Stimulated activated CD8-positive, alpha-beta memory T cell treated with anti-CD3 and anti-CD28 coated beads, Interleukin-12 subunit alpha, Interleukin-12 subunit beta, amount 100 ng/mL, for 1 hour (primary cell): ENCODE results near the gene TNPO2.
"Not testable (repeated sequence)": the region's sequence is repeated elsewhere in the genome, so short reads cannot be mapped to it uniquely, and the experiment has no call there.

Experiments used
- DNase-seq: peaks from one replicate; pipeline ENCODE4 v3.0.0-alpha.2; 2020; ENCODE audit warnings: low read depth

Gene TNPO2

GRCh38 chr19:12705654-12706331 lies 17.9 kb downstream of the TNPO2 start:
- no peak for DNase-seq

GRCh38 chr19:12705169-12705568 lies 18.6 kb downstream of the TNPO2 start:
- DNase-seq: no peak

GRCh38 chr19:12703046-12703445 lies 20.7 kb downstream of the TNPO2 start:
- no peak for DNase-seq

- no peak for DNase-seq
Measured at GRCh38 chr19:12701596-12702282, 22.0 kb downstream of the TNPO2 start.

- DNase-seq: no peak
Measured at GRCh38 chr19:12698138-12698537, 25.6 kb downstream of the TNPO2 start.

- not testable (repeated sequence) for DNase-seq
Measured at GRCh38 chr19:12697425-12697824, 26.3 kb downstream of the TNPO2 start.

- peak; percentile 98 for DNase-seq
Measured at GRCh38 chr19:12696366-12697335, 27.1 kb downstream of the TNPO2 start, which contains the start of gene FBXW9. Gene FBXW9, minus strand, starts transcription at chr19:12696631. Its CDS starts 50 bp downstream, at chr19:12696581.

GRCh38 chr19:12695997-12696365 lies 27.8 kb downstream of the TNPO2 start:
- DNase-seq: no peak

GRCh38 chr19:12695514-12695913 lies 28.2 kb downstream of the TNPO2 start:
- DNase-seq: no peak

- DNase-seq: no peak
Measured at GRCh38 chr19:12695096-12695495, 28.6 kb downstream of the TNPO2 start.

GRCh38 chr19:12694641-12695040 lies 29.1 kb downstream of the TNPO2 start:
- no peak for DNase-seq

- DNase-seq: no peak
Measured at GRCh38 chr19:12692960-12693359, 30.8 kb downstream of the TNPO2 start.

- DNase-seq: no peak
Measured at GRCh38 chr19:12689581-12690216, 34.0 kb downstream of the TNPO2 start.

- no peak for DNase-seq
Measured at GRCh38 chr19:12689012-12689411, 34.7 kb downstream of the TNPO2 start.

GRCh38 chr19:12687496-12688196 lies 36.1 kb downstream of the TNPO2 start, which contains the start of gene GNG14:
Gene GNG14, plus strand, starts transcription at chr19:12687998. Its CDS starts 51 bp downstream, at chr19:12688049.
- DNase-seq: no peak

- no peak for DNase-seq
Measured at GRCh38 chr19:12685831-12686230, 37.9 kb downstream of the TNPO2 start.

GRCh38 chr19:12681074-12681987 lies 42.4 kb downstream of the TNPO2 start, which contains the start of gene DHPS:
Gene DHPS, minus strand, starts transcription at chr19:12681880. Its CDS starts 114 bp downstream, at chr19:12681766.
- DNase-seq: peak; percentile 90

GRCh38 chr19:12680034-12680433 lies 43.7 kb downstream of the TNPO2 start:
- no peak for DNase-seq

- not testable (repeated sequence) for DNase-seq
Measured at GRCh38 chr19:12678039-12678438, 45.7 kb downstream of the TNPO2 start.

GRCh38 chr19:12676928-12677327 lies 46.8 kb downstream of the TNPO2 start:
- DNase-seq: no peak
